Activated T-cell treated with anti-CD3 and anti-CD28 coated beads for 24 hours (primary cell): Measurements from ENCODE around the gene MYO19.
"Not testable (repeated sequence)": the region's sequence is repeated elsewhere in the genome, so short reads cannot be mapped to it uniquely, and the experiment has no call there.

Experiments used
- DNase-seq: peaks from one replicate; pipeline ENCODE4 v3.0.0-alpha.2; 2020; ENCODE audit warnings: low read depth

MYO19 gene

DNA sequence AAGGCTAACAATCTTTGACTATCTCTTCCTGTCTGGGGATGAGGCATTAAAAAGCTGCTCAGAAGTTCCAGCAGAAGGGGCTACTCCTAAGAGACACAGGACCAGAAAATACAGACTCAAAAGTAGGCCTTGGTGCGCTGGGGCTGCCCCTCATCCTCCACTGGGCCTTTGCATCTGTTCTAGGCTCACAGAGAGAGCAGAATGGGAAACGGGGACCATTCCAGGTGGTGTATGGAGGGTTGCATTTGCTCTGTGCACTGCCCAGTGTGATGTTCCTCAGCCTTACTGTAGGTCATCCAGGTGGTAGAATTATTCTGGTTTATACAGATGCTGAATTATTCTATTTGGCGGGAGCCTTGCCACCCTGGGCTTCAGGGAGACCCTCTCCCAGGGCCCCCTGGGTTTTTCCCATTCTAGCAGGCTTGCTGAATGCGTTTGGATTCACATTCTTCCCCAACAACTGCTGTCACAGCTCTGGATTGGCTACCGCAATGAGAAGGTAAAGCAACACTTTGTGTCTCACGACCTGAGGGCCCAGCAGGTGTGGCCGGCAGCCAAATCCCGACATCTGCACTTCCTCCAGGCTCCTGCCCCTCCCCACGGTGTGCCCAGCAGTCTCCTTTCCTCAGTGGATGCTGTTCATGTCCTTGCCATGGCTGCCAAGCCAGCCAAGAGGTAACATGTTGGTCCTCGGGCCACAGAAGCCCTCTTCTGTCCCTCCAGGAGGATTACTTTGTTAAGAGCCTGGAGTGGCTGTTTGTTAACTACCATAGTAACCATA is 73.1 kb downstream of the MYO19 start:
- no peak for DNase-seq

DNA sequence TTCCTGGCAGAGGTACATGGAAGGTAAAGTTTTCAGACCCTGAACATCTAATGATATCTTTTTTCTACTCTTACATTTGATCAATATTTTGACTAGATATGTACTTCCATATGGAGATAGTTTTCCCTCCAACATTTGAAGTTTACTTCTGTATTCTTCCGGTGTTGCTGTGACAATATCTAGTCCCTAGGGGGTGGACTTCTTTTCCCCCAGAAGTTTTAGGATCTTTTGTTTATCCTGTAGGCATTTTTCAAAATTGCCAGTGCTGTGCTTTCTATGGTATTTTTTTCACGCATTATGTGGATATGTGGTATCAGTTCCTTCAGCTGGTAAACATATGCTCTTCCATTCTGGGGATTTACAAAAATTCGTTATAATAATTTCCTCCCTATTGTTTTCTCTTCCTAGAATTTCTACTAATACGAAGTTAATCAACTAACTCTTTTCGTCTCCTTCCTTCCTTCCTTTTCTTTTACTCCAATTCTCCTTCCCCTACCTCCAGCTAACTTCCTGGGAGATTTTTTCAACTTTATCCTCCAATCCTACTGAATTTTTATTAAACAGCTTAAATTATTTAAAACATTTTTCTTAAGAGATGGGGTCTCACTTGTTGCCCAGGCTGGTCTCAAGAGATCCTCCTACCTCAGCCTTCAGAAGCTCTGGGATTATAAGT is 74.3 kb downstream of the MYO19 start:
- DNase-seq = no peak

DNA sequence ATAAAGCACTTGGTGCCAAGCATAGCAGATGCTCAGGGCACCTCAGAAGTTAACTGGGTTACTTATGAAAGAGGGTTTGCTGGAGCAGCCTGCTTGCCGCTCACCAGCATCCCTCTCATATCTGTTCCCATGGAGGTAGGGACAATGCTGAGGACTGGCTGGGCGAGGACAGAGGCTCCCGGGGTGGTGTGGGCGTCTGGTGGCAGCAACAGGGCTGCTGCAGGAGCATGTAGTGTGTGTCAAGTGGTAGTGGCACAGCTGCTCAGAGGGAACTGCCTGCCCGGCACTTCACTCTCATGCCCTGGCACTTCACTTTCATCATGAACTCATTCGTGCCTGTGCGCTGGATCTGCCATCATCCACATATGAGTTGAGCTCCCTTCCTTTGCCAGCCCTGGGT is 75.1 kb downstream of the MYO19 start:
- DNase-seq = no peak

DNA sequence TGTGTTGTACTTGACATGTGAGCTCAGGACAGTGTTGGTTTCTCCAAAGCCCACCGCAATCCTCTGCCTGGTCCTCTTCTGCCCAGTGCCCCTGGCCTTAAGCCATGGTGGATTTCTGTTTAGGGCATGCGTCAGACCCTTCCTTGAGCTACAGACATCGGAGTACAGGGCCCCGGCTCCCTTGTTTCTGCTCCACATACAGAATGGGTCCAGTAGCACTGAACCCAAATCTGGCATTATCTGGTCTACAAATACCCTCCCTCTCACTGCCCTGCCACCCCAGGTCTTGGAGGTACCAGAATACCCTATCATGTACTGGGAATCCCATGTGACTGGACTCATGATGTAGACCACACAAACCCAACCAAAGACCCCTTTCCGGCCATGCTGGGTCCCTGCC is 75.6 kb downstream of the MYO19 start:
- DNase-seq = no peak

DNA sequence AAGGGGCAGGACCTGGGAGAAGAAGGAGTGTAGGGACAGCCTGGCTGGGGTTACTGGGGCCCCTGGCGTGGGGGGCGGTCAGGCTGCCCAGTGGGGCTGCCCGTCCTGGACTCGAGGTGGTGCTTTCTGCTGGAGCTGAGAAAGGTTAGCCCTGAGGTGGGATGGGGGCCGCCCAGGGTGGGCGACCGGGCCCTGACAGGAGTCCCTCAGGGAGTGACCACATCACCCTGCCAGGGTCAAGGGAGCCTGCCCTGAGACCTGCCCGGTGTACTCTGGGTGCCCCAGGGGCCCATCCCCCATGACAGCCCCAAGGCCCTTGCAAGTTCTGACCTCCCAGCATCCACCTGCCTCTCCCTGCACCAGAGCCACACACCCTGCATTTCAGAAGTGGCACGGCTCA is 77.0 kb downstream of the MYO19 start:
- not testable (repeated sequence) for DNase-seq

DNA sequence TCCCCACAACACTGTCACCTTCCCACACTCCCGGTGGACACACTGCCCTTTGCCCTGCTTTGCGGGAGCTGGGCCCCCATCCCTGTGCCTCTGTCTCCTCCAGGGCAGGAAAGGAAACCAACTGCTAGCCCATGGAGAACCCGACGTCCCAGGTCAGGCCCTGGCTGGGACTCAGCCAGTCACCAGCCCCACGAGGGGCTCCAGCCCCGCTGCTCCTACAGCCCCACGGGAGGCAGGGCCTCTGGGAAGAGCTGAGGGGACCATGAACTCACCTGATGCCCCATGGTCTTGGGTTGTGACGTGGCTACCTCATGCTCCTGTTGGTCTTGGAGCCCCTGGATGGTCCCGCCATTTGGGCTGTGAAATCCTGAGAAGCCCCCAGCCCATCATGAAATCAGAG is 81.8 kb downstream of the MYO19 start:
- not testable (repeated sequence) for DNase-seq

DNA sequence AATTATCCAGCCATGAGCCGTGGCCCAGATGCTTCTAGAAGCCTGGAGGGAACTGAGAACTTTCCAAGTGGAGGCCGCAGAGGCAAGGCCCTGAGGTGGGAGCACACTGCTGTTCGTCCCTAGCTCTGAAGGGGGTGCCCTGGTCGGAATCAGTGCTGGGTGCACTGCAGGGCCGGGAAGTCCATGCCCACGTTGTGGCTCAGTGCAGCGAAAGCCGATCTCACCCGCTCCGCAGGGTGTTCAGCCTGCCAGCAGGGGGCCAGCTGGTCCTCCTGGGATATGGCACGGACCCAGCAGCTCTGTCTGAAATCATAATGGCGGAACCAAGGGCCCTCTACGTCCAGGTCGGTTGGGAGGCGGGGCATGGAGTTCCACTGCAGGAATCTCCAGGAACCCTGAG is 84.7 kb downstream of the MYO19 start:
- not testable (repeated sequence) for DNase-seq
